ENCODE results near the gene ZNF184. TPM values are rescaled to one million over a fixed set of nuclear protein-coding genes. Genes with fewer than 3 reads are reported as not detected.

ZNF184 gene
- total and polyA plus RNA-seq, 9 of the 15 experiments (the other 6 are each of a cell fraction or from before 2014, with no cell fraction given) = 7.6 to 22.2 (median 12.8) TPM

DNA sequence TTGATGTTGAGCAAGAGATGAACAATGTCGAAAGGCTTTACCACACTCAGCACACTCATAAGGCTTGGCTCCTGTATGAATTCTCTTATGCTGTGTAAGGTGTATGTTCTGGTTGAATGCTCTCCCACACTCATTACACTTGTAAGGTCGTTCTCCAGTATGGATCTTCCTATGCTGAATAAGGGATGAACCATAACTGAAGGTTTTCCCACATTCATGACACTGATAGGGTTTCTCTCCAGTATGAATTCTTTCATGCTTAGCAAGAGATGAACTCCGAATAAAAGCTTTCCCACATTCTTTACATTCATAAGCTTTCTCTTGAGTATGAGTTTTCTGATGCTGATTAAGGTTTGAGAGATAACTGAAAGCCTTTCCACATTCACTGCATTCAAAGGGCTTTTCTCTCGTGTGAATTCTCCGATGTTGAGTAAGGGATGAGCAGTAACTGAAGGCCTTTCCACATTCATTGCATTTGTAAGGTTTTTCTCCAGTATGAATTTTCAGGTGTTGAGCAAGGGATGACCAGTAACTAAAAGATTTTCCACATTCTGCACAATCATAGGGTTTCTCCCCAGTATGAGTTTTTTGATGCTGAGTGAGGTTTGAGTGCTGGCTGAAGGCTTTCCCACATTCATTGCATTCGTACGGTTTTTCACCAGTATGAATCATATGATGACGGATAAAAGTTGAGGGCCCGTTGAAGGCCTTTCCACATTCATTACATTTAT, 21.1 kb downstream of the ZNF184 start (continued):
- TF ChIP-seq, protein P1, sequence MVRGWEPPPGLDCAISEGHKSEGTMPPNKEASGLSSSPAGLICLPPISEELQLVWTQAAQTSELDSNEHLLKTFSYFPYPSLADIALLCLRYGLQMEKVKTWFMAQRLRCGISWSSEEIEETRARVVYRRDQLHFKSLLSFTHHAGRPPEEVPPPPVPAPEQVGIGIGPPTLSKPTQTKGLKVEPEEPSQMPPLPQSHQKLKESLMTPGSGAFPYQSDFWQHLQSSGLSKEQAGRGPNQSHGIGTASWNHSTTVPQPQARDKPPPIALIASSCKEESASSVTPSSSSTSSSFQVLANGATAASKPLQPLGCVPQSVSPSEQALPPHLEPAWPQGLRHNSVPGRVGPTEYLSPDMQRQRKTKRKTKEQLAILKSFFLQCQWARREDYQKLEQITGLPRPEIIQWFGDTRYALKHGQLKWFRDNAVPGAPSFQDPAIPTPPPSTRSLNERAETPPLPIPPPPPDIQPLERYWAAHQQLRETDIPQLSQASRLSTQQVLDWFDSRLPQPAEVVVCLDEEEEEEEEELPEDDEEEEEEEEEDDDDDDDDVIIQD (CRISPR knock-in tag; IDR thresholded peaks at IDR 0.05) = no peak
- TF ChIP-seq, protein P2, sequence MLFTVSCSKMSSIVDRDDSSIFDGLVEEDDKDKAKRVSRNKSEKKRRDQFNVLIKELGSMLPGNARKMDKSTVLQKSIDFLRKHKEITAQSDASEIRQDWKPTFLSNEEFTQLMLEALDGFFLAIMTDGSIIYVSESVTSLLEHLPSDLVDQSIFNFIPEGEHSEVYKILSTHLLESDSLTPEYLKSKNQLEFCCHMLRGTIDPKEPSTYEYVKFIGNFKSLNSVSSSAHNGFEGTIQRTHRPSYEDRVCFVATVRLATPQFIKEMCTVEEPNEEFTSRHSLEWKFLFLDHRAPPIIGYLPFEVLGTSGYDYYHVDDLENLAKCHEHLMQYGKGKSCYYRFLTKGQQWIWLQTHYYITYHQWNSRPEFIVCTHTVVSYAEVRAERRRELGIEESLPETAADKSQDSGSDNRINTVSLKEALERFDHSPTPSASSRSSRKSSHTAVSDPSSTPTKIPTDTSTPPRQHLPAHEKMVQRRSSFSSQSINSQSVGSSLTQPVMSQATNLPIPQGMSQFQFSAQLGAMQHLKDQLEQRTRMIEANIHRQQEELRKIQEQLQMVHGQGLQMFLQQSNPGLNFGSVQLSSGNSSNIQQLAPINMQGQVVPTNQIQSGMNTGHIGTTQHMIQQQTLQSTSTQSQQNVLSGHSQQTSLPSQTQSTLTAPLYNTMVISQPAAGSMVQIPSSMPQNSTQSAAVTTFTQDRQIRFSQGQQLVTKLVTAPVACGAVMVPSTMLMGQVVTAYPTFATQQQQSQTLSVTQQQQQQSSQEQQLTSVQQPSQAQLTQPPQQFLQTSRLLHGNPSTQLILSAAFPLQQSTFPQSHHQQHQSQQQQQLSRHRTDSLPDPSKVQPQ (CRISPR knock-in tag; IDR thresholded peaks at IDR 0.05; ENCODE audit: borderline replicate concordance) = no peak
- TF ChIP-seq, protein P3, sequence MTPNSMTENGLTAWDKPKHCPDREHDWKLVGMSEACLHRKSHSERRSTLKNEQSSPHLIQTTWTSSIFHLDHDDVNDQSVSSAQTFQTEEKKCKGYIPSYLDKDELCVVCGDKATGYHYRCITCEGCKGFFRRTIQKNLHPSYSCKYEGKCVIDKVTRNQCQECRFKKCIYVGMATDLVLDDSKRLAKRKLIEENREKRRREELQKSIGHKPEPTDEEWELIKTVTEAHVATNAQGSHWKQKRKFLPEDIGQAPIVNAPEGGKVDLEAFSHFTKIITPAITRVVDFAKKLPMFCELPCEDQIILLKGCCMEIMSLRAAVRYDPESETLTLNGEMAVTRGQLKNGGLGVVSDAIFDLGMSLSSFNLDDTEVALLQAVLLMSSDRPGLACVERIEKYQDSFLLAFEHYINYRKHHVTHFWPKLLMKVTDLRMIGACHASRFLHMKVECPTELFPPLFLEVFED (CRISPR knock-in tag; conservative IDR thresholded peaks at IDR 0.05) = no peak
- TF ChIP-seq FOSL1 (tag; conservative IDR thresholded peaks at IDR 0.05) (0 out of 2 replicates have a peak, but pooled peaks have one; percentile 7), ZNF561 (CRISPR knock-in tag; conservative IDR thresholded peaks at IDR 0.05) (no peak), KDM5B (IDR thresholded peaks at IDR 0.05; ENCODE audit: insufficient replicate concordance, low read depth, low read length) (no peak)
- TF ChIP-seq, protein P4, sequence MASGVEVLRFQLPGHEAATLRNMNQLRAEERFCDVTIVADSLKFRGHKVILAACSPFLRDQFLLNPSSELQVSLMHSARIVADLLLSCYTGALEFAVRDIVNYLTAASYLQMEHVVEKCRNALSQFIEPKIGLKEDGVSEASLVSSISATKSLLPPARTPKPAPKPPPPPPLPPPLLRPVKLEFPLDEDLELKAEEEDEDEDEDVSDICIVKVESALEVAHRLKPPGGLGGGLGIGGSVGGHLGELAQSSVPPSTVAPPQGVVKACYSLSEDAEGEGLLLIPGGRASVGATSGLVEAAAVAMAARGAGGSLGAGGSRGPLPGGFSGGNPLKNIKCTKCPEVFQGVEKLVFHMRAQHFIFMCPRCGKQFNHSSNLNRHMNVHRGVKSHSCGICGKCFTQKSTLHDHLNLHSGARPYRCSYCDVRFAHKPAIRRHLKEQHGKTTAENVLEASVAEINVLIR (CRISPR knock-in tag; IDR thresholded peaks at IDR 0.05) = no peak
- TF ChIP-seq, protein P5, sequence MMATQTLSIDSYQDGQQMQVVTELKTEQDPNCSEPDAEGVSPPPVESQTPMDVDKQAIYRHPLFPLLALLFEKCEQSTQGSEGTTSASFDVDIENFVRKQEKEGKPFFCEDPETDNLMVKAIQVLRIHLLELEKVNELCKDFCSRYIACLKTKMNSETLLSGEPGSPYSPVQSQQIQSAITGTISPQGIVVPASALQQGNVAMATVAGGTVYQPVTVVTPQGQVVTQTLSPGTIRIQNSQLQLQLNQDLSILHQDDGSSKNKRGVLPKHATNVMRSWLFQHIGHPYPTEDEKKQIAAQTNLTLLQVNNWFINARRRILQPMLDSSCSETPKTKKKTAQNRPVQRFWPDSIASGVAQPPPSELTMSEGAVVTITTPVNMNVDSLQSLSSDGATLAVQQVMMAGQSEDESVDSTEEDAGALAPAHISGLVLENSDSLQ (IDR thresholded peaks at IDR 0.05) = no peak

Measured in K562 (cell line).